ENCODE data around the gene UNC80. TPM values are rescaled to one million over a fixed set of nuclear protein-coding genes. Genes with fewer than 3 reads are reported as not detected.

UNC80 gene
- total and polyA plus RNA-seq, 2 of the 13 experiments (the other 11 are each of a cell fraction or from before 2014, with no cell fraction given): not detected

DNA sequence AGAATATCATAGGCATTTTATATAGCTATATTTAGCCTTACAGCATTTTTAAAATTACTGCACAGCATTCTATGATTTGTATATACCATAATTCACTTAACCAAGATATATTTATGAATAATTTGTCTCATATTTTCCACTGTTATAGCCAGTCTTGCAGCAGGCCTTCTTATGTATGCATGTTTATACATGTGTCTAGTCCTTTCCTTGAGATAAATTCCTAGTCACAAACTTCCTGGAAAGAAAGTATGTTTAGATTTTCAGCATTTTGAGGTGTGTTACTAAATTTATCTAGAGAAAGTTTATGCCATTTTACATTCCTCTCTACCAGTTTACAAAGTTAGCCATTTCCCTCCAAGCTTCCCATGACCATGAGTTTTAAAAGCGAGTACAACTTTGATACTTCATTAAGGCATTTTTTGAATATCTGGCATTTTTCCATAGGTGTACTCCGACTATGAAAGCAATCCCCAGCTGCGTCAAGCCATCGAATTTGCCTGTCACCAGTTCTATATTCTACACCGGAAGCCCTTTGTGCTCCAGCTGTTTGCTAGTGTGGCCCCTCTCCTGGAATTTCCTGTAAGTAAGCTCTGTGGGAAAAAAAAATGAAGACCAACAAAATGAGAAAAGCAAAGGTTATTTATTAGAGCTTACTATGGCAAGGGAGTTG lies 171.4 kb downstream of the UNC80 start:
- Histone ChIP-seq H3K4me1 (ENCODE audit: insufficient read depth, low read length) (no peaks in the 10 kb centered on the region), H3K27me3 (ENCODE audit: control insufficient read depth in 1 of 2, insufficient read depth in 2 of 2, low read length in 2 of 2) (no peaks in the 10 kb centered on the region), H3K36me3 (replicated peaks in 1 of 2; ENCODE audit: control insufficient read depth in 1 of 2, insufficient read depth in 2 of 2, low read length in 2 of 2) (no peaks in the 10 kb centered on the region), H2AFZ (ENCODE audit: low read length) (no peak overlapping the region), H3K9ac (ENCODE audit: insufficient read depth, low read depth, low read length) (no peak overlapping the region), H3K4me3 (replicated peaks in 1 of 3; ENCODE audit: insufficient read depth in 1 of 3, low read depth in 2 of 3, low read length in 3 of 3) (no peak overlapping the region), H3K9me3 (ENCODE audit: low read length) (no peaks in the 10 kb centered on the region), H3K27ac (ENCODE audit: extremely low read length, insufficient read depth, low read length) (no peak overlapping the region), H3K4me2 (ENCODE audit: low read depth, low read length) (no peak overlapping the region), H4K20me1 (ENCODE audit: insufficient read depth, low read length) (no peaks in the 10 kb centered on the region), H3K79me2 (ENCODE audit: insufficient read depth, low read length) (no peaks in the 10 kb centered on the region)
- ATAC-seq (no peak), FAIRE-seq (no peak), DNase-seq (ENCODE audit: low spot score) (no peak)
- no TSS peak for BruUV-seq (replicated peaks)
- ChIA-PET CTCF (ENCODE audit: low intra/inter-chr PET ratio, low total read pairs) (no interaction called here), POLR2A (no interaction called here)
- TF ChIP-seq HDAC2 (CRISPR knock-in tag; IDR thresholded peaks at IDR 0.05): no peak
- TF ChIP-seq GABPA (IDR thresholded peaks at IDR 0.05; ENCODE audit: low read depth, low read length): no peak
- TF ChIP-seq GABPA (CRISPR knock-in tag; IDR thresholded peaks at IDR 0.05; ENCODE audit: low read depth): peak; percentile 32; the same call in 1 of the 2 replicates
- TF ChIP-seq KAT7 (CRISPR knock-in tag; IDR thresholded peaks at IDR 0.05; ENCODE audit: borderline replicate concordance): no peak
- intact Hi-C loops (cut with micrococcal nuclease; ENCODE audit: unreplicated experiment): no loop called here
- WGBS (ENCODE audit: low lambda C conversion rate): 7% methylated on average over 5 of the region's 5 CpGs
- in situ Hi-C loops (cut with HindIII; ENCODE audit: extremely low pct_ligation_motif_present, low pct_unique_long_range_greater_than_20kb): no loop called here

DNA sequence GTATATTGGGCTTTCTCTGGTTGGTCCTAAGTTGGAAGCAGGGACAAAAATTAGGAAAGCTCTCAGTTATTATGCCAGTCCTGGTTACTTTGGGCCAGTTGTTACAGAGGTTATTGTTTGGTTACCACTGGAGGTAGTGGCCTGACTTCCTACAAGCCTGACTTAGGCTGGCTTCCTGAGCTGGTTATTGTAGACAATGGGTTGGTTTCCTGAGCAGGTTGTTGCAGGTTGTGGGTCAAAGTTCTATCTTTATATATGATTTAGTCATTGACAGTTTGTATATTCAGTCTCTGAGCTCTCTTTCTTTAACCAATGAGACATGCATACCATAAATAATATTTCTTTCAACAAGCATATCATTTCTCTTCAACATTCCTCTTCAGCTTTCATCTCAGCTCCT lies 172.1 kb downstream of the UNC80 start:
- Histone ChIP-seq H3K4me3 (replicated peaks in 1 of 3; ENCODE audit: insufficient read depth in 1 of 3, low read depth in 2 of 3, low read length in 3 of 3) (no peak overlapping the region), H3K4me1 (ENCODE audit: insufficient read depth, low read length) (no peaks in the 10 kb centered on the region), H3K36me3 (replicated peaks in 1 of 2; ENCODE audit: control insufficient read depth in 1 of 2, insufficient read depth in 2 of 2, low read length in 2 of 2) (no peaks in the 10 kb centered on the region), H3K4me2 (ENCODE audit: low read depth, low read length) (no peak overlapping the region), H3K27ac (ENCODE audit: extremely low read length, insufficient read depth, low read length) (no peak overlapping the region), H2AFZ (ENCODE audit: low read length) (no peak overlapping the region), H3K79me2 (ENCODE audit: insufficient read depth, low read length) (no peaks in the 10 kb centered on the region), H4K20me1 (ENCODE audit: insufficient read depth, low read length) (no peaks in the 10 kb centered on the region), H3K9me3 (ENCODE audit: low read length) (no peaks in the 10 kb centered on the region), H3K27me3 (ENCODE audit: control insufficient read depth in 1 of 2, insufficient read depth in 2 of 2, low read length in 2 of 2) (no peaks in the 10 kb centered on the region), H3K9ac (ENCODE audit: insufficient read depth, low read depth, low read length) (no peak overlapping the region)
- in situ Hi-C loops (cut with HindIII; ENCODE audit: extremely low pct_ligation_motif_present, low pct_unique_long_range_greater_than_20kb) (no loop called here), intact Hi-C loops (cut with micrococcal nuclease; ENCODE audit: unreplicated experiment) (no loop called here)
- no peak for FAIRE-seq
- ChIA-PET CTCF (ENCODE audit: low intra/inter-chr PET ratio, low total read pairs) (no interaction called here), POLR2A (no interaction called here)
- no TSS peak for BruUV-seq (replicated peaks)
- TF ChIP-seq ZNF883 (CRISPR knock-in tag; IDR thresholded peaks at IDR 0.05; ENCODE audit: not compliant biosample characterization): no peak
- no peak for TF ChIP-seq CAMTA2 (CRISPR knock-in tag; IDR thresholded peaks at IDR 0.05; ENCODE audit: borderline replicate concordance)
- TF ChIP-seq ZNF766 (CRISPR knock-in tag; IDR thresholded peaks at IDR 0.05; ENCODE audit: borderline replicate concordance): no peak
- TF ChIP-seq ZNF792 (CRISPR knock-in tag; IDR thresholded peaks at IDR 0.05): 0 out of 2 replicates have a peak, but pooled peaks have one; percentile 28
- no peak for TF ChIP-seq SNRNP70 (IDR thresholded peaks at IDR 0.05; ENCODE audit: low read depth, low read length)
- TF ChIP-seq, protein P1, sequence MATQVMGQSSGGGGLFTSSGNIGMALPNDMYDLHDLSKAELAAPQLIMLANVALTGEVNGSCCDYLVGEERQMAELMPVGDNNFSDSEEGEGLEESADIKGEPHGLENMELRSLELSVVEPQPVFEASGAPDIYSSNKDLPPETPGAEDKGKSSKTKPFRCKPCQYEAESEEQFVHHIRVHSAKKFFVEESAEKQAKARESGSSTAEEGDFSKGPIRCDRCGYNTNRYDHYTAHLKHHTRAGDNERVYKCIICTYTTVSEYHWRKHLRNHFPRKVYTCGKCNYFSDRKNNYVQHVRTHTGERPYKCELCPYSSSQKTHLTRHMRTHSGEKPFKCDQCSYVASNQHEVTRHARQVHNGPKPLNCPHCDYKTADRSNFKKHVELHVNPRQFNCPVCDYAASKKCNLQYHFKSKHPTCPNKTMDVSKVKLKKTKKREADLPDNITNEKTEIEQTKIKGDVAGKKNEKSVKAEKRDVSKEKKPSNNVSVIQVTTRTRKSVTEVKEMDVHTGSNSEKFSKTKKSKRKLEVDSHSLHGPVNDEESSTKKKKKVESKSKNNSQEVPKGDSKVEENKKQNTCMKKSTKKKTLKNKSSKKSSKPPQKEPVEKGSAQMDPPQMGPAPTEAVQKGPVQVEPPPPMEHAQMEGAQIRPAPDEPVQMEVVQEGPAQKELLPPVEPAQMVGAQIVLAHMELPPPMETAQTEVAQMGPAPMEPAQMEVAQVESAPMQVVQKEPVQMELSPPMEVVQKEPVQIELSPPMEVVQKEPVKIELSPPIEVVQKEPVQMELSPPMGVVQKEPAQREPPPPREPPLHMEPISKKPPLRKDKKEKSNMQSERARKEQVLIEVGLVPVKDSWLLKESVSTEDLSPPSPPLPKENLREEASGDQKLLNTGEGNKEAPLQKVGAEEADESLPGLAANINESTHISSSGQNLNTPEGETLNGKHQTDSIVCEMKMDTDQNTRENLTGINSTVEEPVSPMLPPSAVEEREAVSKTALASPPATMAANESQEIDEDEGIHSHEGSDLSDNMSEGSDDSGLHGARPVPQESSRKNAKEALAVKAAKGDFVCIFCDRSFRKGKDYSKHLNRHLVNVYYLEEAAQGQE (IDR thresholded peaks at IDR 0.05; ENCODE audit: borderline replicate concordance in 1 of 2, low read depth in 1 of 2, low read length in 2 of 2): no peak
- no peak for ATAC-seq
- DNase-seq (ENCODE audit: low spot score): no peak
